Caco-2 (cell line): Measurements from ENCODE around the gene LRP1B. TPM values are rescaled to one million over a fixed set of nuclear protein-coding genes. Genes with fewer than 3 reads are reported as not detected.

ENCODE experiments used
- BruUV-seq: library from RNA; stranded (reverse); fragments of 400-500 nt; replicated peaks from 2 replicates; lab custom pipeline; 2021; lab: Mats Ljungman, UMichigan
- CTCF ChIA-PET: fragments of 300-600 bp; sonication (Branson Sonifier 250); formaldehyde crosslinking; loops from one replicate; lab custom pipeline; 2022; ENCODE audit warnings: antibody characterized with exemption; lab: Charles Lee
- POLR2A ChIA-PET: fragments of 300-600 bp; sonication (Branson Sonifier 250); formaldehyde crosslinking; loops from one replicate; lab custom pipeline; 2022; ENCODE audit warnings: antibody characterized with exemption; lab: Charles Lee
- DNase-seq, 2 experiments: peaks; one replicate each; pipeline versions ENCODE4 v3.0.0 to v3.0.0-alpha.2; 2020 to 2022
- H3K27me3 ChIP-seq: replicated peaks from 2 replicates; pipeline ENCODE4 v1.6.0; 2011; ENCODE audit warnings: low read length; ENCODE audit not compliant: control insufficient read depth, insufficient read depth
- H3K36me3 ChIP-seq: 2 replicates; pipeline ENCODE4 v1.5.1; 2011; ENCODE audit warnings: low read length; ENCODE audit not compliant: control insufficient read depth, insufficient read depth
- H3K4me1 ChIP-seq: fragments of 250-450 bp; sonication (Bioruptor Pico); 2 replicates; pipeline ENCODE4 v1.5.1; 2020; ENCODE audit warnings: mild to moderate bottlenecking
- H3K4me3 ChIP-seq: 2 replicates; pipeline ENCODE4 v1.5.1; 2011; ENCODE audit warnings: low read depth, mild to moderate bottlenecking, control low read depth, low read length
- H3K9me3 ChIP-seq: fragments of 250-450 bp; sonication (Bioruptor Pico); 2 replicates; pipeline ENCODE4 v1.5.1; 2020; ENCODE audit warnings: mild to moderate bottlenecking, moderate library complexity
- H3K27ac Mint-ChIP-seq: one replicate; pipeline ENCODE4 v1.8.0; 2022; ENCODE audit warnings: mixed read lengths; ENCODE audit not compliant: unreplicated experiment
- H3K27me3 Mint-ChIP-seq: one replicate; pipeline ENCODE4 v1.8.0; 2022; ENCODE audit warnings: mixed read lengths; ENCODE audit not compliant: insufficient read depth, unreplicated experiment
- H3K36me3 Mint-ChIP-seq: one replicate; pipeline ENCODE4 v1.8.0; 2022; ENCODE audit warnings: mild to moderate bottlenecking, mixed read lengths; ENCODE audit not compliant: insufficient read depth, unreplicated experiment
- H3K4me1 Mint-ChIP-seq: one replicate; pipeline ENCODE4 v1.8.0; 2022; ENCODE audit warnings: low read depth, mixed read lengths; ENCODE audit not compliant: unreplicated experiment
- H3K4me3 Mint-ChIP-seq: one replicate; pipeline ENCODE4 v1.8.0; 2022; ENCODE audit warnings: mild to moderate bottlenecking, moderate library complexity, mixed read lengths; ENCODE audit not compliant: unreplicated experiment
- H3K9me3 Mint-ChIP-seq: one replicate; pipeline ENCODE4 v1.8.0; 2022; ENCODE audit warnings: mixed read lengths; ENCODE audit not compliant: unreplicated experiment
- CTCF ChIP-seq, 2 experiments: fragments of 200-600 bp in 1 of 2; IDR thresholded peaks; 1 replicate in 1 of 2; 2 replicates in 1 of 2; pipeline versions ENCODE4 v1.5.1 to v1.8.0; 2011 to 2022; ENCODE audit warnings: antibody characterized with exemption in 1 of 2, control low read depth in 1 of 2, inconsistent platforms in 1 of 2, low read depth in 1 of 2, low read length in 1 of 2, mild to moderate bottlenecking in 1 of 2, moderate library complexity in 1 of 2; ENCODE audit not compliant: insufficient read depth in 1 of 2, severe bottlenecking in 1 of 2, unreplicated experiment in 1 of 2
- intact Hi-C: fragments of 100-400 bp; cut with micrococcal nuclease; formaldehyde crosslinking; loops from one replicate; pipeline ENCODE4 v1.10.0; 2022; ENCODE audit not compliant: unreplicated experiment
- total RNA-seq: library from RNA; stranded (reverse); gene quantifications from 2 replicates; pipeline ENCODE4 v1.2.3, GENCODE V29; 2022

LRP1B gene
- total RNA-seq, 1 experiment from 2014 or later: not detected

GRCh38 chr2:141313972-141314371 is 816.8 kb downstream of the LRP1B start:
- no peak for TF ChIP-seq CTCF (IDR thresholded peaks at IDR 0.05; ENCODE audit: insufficient read depth in 1 of 2, low read depth in 1 of 2, low read length in 1 of 2, severe bottlenecking in 1 of 2, unreplicated experiment in 1 of 2)
- Histone ChIP-seq H3K4me1 (no peaks in the 10 kb centered on the region), H3K36me3 (no peaks in the 10 kb centered on the region), H3K27me3 (no peaks in the 10 kb centered on the region), H3K9me3 (no peaks in the 10 kb centered on the region), H3K4me3 (no peak overlapping the region)
- Mint-ChIP-seq H3K36me3 (no peaks in the 10 kb centered on the region), H3K27ac (no peak overlapping the region), H3K4me1 (no peaks in the 10 kb centered on the region), H3K27me3 (peaks cover 5% of the 10 kb centered on the region), H3K9me3 (peaks cover 9% of the 10 kb centered on the region), H3K4me3 (no peak overlapping the region)
- DNase-seq: no peak
- BruUV-seq: no TSS peak
- intact Hi-C loops: no loop called here
- POLR2A ChIA-PET: no interaction called here
- CTCF ChIA-PET: no interaction called here

GRCh38 chr2:141311430-141311829 is 819.4 kb downstream of the LRP1B start:
- POLR2A ChIA-PET: no interaction called here

GRCh38 chr2:141306368-141306767 is 824.4 kb downstream of the LRP1B start:
- intact Hi-C loops: no loop called here

More at GRCh38 chr2:141311430-141311829, 819.4 kb downstream of the LRP1B start:
- H3K9me3 Mint-ChIP-seq: no peaks in the 10 kb centered on the region
- H3K27me3 ChIP-seq: no peaks in the 10 kb centered on the region
- CTCF ChIA-PET: no interaction called here
- no peak overlapping the region for H3K4me3 Mint-ChIP-seq
- no peak for DNase-seq
- no peaks in the 10 kb centered on the region for H3K4me1 Mint-ChIP-seq
- TF ChIP-seq CTCF (IDR thresholded peaks at IDR 0.05; ENCODE audit: insufficient read depth in 1 of 2, low read depth in 1 of 2, low read length in 1 of 2, severe bottlenecking in 1 of 2, unreplicated experiment in 1 of 2): no peak
- intact Hi-C loops: loop anchor here (2.0 kb wide), 1 partner anchor 243 kb away; no protein-coding TSS in a partner anchor
- H3K9me3 ChIP-seq: no peaks in the 10 kb centered on the region
- H3K4me3 ChIP-seq: no peak overlapping the region
- H3K4me1 ChIP-seq: no peaks in the 10 kb centered on the region
- no peaks in the 10 kb centered on the region for H3K36me3 Mint-ChIP-seq
- BruUV-seq: no TSS peak
- no peak overlapping the region for H3K27ac Mint-ChIP-seq
- peaks cover 5% of the 10 kb centered on the region for H3K27me3 Mint-ChIP-seq
- no peaks in the 10 kb centered on the region for H3K36me3 ChIP-seq

More at GRCh38 chr2:141306368-141306767, 824.4 kb downstream of the LRP1B start:
- Histone ChIP-seq H3K4me1 (no peaks in the 10 kb centered on the region), H3K4me3 (no peak overlapping the region), H3K9me3 (no peaks in the 10 kb centered on the region), H3K36me3 (no peaks in the 10 kb centered on the region), H3K27me3 (no peaks in the 10 kb centered on the region)
- TF ChIP-seq CTCF (IDR thresholded peaks at IDR 0.05; ENCODE audit: insufficient read depth in 1 of 2, low read depth in 1 of 2, low read length in 1 of 2, severe bottlenecking in 1 of 2, unreplicated experiment in 1 of 2): no peak
- POLR2A ChIA-PET: no interaction called here
- no peak for DNase-seq
- BruUV-seq: no TSS peak
- no peak overlapping the region for H3K4me3 Mint-ChIP-seq
- no peaks in the 10 kb centered on the region for H3K9me3 Mint-ChIP-seq
- CTCF ChIA-PET: no interaction called here
- peaks cover 5% of the 10 kb centered on the region for H3K27me3 Mint-ChIP-seq
- no peak overlapping the region for H3K27ac Mint-ChIP-seq
- H3K4me1 Mint-ChIP-seq: no peaks in the 10 kb centered on the region
- H3K36me3 Mint-ChIP-seq: no peaks in the 10 kb centered on the region
